Measurements from ENCODE around the gene KCNG2. TPM values are rescaled to one million over a fixed set of nuclear protein-coding genes. Genes with fewer than 3 reads are reported as not detected.

The KCNG2 gene
- polyA plus RNA-seq, 1 of the 3 experiments (the other 2 are of a cell fraction): not detected

GRCh38 chr18:79786304-79786703, 11.4 kb upstream of the KCNG2 start (continued):
- TF ChIP-seq NFIC (IDR thresholded peaks at IDR 0.05; ENCODE audit: borderline replicate concordance): no peak
- TF ChIP-seq CTCF (IDR thresholded peaks at IDR 0.05): no peak
- no peak for TF ChIP-seq TCF12 (IDR thresholded peaks at IDR 0.05)
- TF ChIP-seq ZBTB33 (IDR thresholded peaks at IDR 0.05; ENCODE audit: borderline replicate concordance, low read depth): no peak
- TF ChIP-seq RFX5 (IDR thresholded peaks at IDR 0.05; ENCODE audit: low read length): no peak

GRCh38 chr18:79786786-79787526, 10.8 kb upstream of the KCNG2 start:
- H3K27ac ChIP-seq (ENCODE audit: low read depth in 2 of 2, low read length in 1 of 2): no peak overlapping the region
- TF ChIP-seq EP300 (IDR thresholded peaks at IDR 0.05; ENCODE audit: borderline replicate concordance in 1 of 2, low read depth in 1 of 2, low read length in 1 of 2) (no peak), USF2 (IDR thresholded peaks at IDR 0.05; ENCODE audit: borderline replicate concordance, low read depth, low read length) (no peak), IRF3 (IDR thresholded peaks at IDR 0.05; ENCODE audit: low read depth, low read length) (no peak), SMC3 (IDR thresholded peaks at IDR 0.05; ENCODE audit: low read depth, low read length) (no peak), MEF2A (IDR thresholded peaks at IDR 0.05; ENCODE audit: borderline replicate concordance, low read depth) (no peak), TCF12 (IDR thresholded peaks at IDR 0.05) (no peak), NFIC (IDR thresholded peaks at IDR 0.05; ENCODE audit: borderline replicate concordance) (no peak), RAD21 (IDR thresholded peaks at IDR 0.05; ENCODE audit: low read length) (no peak), POLR2AphosphoS5 (IDR thresholded peaks at IDR 0.05; ENCODE audit: low read depth, low read length) (no peak), REST (IDR thresholded peaks at IDR 0.05; ENCODE audit: low read depth, low read length) (no peak), MAX (IDR thresholded peaks at IDR 0.05; ENCODE audit: low read depth) (no peak), RFX5 (IDR thresholded peaks at IDR 0.05; ENCODE audit: low read length) (no peak), TAF1 (IDR thresholded peaks at IDR 0.05; ENCODE audit: borderline replicate concordance, low read depth, low read length) (no peak), JUND (IDR thresholded peaks at IDR 0.05) (no peak), ELF1 (IDR thresholded peaks at IDR 0.05) (no peak), FOXM1 (IDR thresholded peaks at IDR 0.05; ENCODE audit: low read depth) (no peak), NRF1 (IDR thresholded peaks at IDR 0.05; ENCODE audit: low read depth, low read length) (no peak)
- WGBS (ENCODE audit: low lambda C conversion rate): 57% methylated on average over 11 of the region's 22 CpGs
- no peaks in the 10 kb centered on the region for H3K9me3 ChIP-seq
- POLR2A ChIA-PET: no interaction called here
- CTCF ChIA-PET: no interaction called here
- no peak overlapping the region for H3K9ac ChIP-seq
- no peak overlapping the region for H3K4me2 ChIP-seq
- H3K36me3 ChIP-seq (replicated peaks in 1 of 2; ENCODE audit: control insufficient read depth in 1 of 2, insufficient read depth in 2 of 2, low read length in 1 of 2): no peaks in the 10 kb centered on the region
- no peak overlapping the region for H2AFZ ChIP-seq (ENCODE audit: low read depth)
- no peak overlapping the region for H3K4me3 ChIP-seq (ENCODE audit: low read depth in 2 of 2, low read length in 1 of 2)
- no peaks in the 10 kb centered on the region for H4K20me1 ChIP-seq (ENCODE audit: insufficient read depth)
- H3K79me2 ChIP-seq (ENCODE audit: insufficient read depth): no peaks in the 10 kb centered on the region
- no peaks in the 10 kb centered on the region for H3K9me2 ChIP-seq
- peaks cover 90% of the 10 kb centered on the region for H3K27me3 ChIP-seq (ENCODE audit: insufficient read depth)
- H3K4me1 ChIP-seq (ENCODE audit: control insufficient read depth in 1 of 2, insufficient read depth in 2 of 2, low read depth in 1 of 2, low read length in 1 of 2): peaks cover 0 to 4% of the 10 kb centered on the region in 2 experiments; a peak in 1 of 4 replicates
- no peaks in the 10 kb centered on the region for H3F3A ChIP-seq (replicated peaks; ENCODE audit: insufficient read depth)
- no peak for DNase-seq

Measured in SK-N-SH (cell line).